HepG2 (cell line): ENCODE measurements around the gene KIF6. TPM values are rescaled to one million over a fixed set of nuclear protein-coding genes. Genes with fewer than 3 reads are reported as not detected.

ENCODE experiments used
- ASH2L ChIP-seq: fragments of 300-600, 200-600 bp; sonication (generic); IDR thresholded peaks from 2 replicates; pipeline ENCODE4 v1.7.0; 2017; ENCODE audit warnings: low read depth, mild to moderate bottlenecking, moderate library complexity, mixed read lengths, low read length; ENCODE audit not compliant: insufficient read length
- CEBPB ChIP-seq: IDR thresholded peaks from 2 replicates; pipeline ENCODE4 v1.6.1; 2011; ENCODE audit warnings: low read depth, low read length, improper control_type of control experiment, borderline replicate concordance
- ELF3 ChIP-seq: IDR thresholded peaks from 2 replicates; pipeline ENCODE4 v1.6.1; 2016; ENCODE audit warnings: missing genetic modification reagents, missing compliant biosample characterization
- ERF ChIP-seq: IDR thresholded peaks from 2 replicates; pipeline ENCODE4 v1.6.1; 2018; ENCODE audit warnings: missing biosample characterization, missing genetic modification reagents
- GABPA ChIP-seq, 2 experiments: IDR thresholded peaks; 2 replicates each; pipeline ENCODE4 v1.6.1; 2011 to 2016; ENCODE audit warnings: low read depth in 2 of 2, low read length in 1 of 2, missing biosample characterization in 1 of 2, missing genetic modification characterization in 1 of 2
- HNRNPLL ChIP-seq: fragments of 200-400 bp; formaldehyde crosslinking; IDR thresholded peaks from 2 replicates; pipeline ENCODE4 v1.6.1; 2017; ENCODE audit warnings: mild to moderate bottlenecking, low read depth, low read length; ENCODE audit not compliant: poor library complexity, severe bottlenecking
- IKZF4 ChIP-seq: sonication (generic); formaldehyde crosslinking; IDR thresholded peaks from 2 replicates; pipeline ENCODE4 v1.5.1; 2020; ENCODE audit warnings: borderline replicate concordance, mild to moderate bottlenecking, low read depth, missing genetic modification reagents; ENCODE audit errors: not compliant biosample characterization
- KDM2A ChIP-seq: sonication (generic); formaldehyde crosslinking; IDR thresholded peaks from 2 replicates; pipeline ENCODE4 v1.4.0; 2020; ENCODE audit warnings: low read depth, missing genetic modification reagents, borderline replicate concordance
- LCORL ChIP-seq, 2 experiments: fragments of 450-650 bp in 1 of 2; sonication (generic) in 1 of 2; formaldehyde crosslinking in 1 of 2; IDR thresholded peaks; 2 replicates each; pipeline versions ENCODE4 v1.5.0 to v1.6.1; 2017 to 2020; ENCODE audit warnings: antibody characterized with exemption in 1 of 2, missing genetic modification reagents in 1 of 2
- MTA1 ChIP-seq: sonication (generic); formaldehyde crosslinking; IDR thresholded peaks from 2 replicates; pipeline ENCODE4 v1.4.0; 2020; ENCODE audit warnings: missing genetic modification reagents, mild to moderate bottlenecking, borderline replicate concordance
- NCOA5 ChIP-seq: sonication (generic); formaldehyde crosslinking; IDR thresholded peaks from 2 replicates; pipeline ENCODE4 v1.4.0; 2020; ENCODE audit warnings: missing genetic modification reagents
- RXRB ChIP-seq: IDR thresholded peaks from 2 replicates; pipeline ENCODE4 v1.6.1; 2016; ENCODE audit warnings: borderline replicate concordance, missing genetic modification reagents, missing compliant biosample characterization
- TBX2 ChIP-seq: sonication (generic); formaldehyde crosslinking; IDR thresholded peaks from 2 replicates; pipeline ENCODE4 v1.5.0; 2020; ENCODE audit warnings: missing genetic modification reagents, mild to moderate bottlenecking, borderline replicate concordance
- THAP11 ChIP-seq: IDR thresholded peaks from 2 replicates; pipeline ENCODE4 v1.6.1; 2016; ENCODE audit warnings: missing biosample characterization, missing genetic modification reagents
- ZMYM4 ChIP-seq: sonication (generic); formaldehyde crosslinking; IDR thresholded peaks from 2 replicates; pipeline ENCODE4 v1.8.1; 2023; ENCODE audit warnings: mild to moderate bottlenecking, missing genetic modification reagents
- ZNF598 ChIP-seq: sonication (generic); formaldehyde crosslinking; IDR thresholded peaks from 2 replicates; pipeline ENCODE4 v1.5.1; 2020; ENCODE audit warnings: mild to moderate bottlenecking, missing genetic modification reagents, borderline replicate concordance
- ZNF792 ChIP-seq: IDR thresholded peaks from 2 replicates; pipeline ENCODE4 v1.6.1; 2016
- polyA plus RNA-seq, 8 experiments: library from polyadenylated mRNA; depleted of rRNA in 3 of 8; stranded (reverse) in 7 of 8; unstranded in 1 of 8; fragments of >200 nt; fragmentation: Illumina TruSeq in 4 of 8; extraction: Trizol in 4 of 8; gene quantifications; 2 replicates each; pipeline versions ENCODE4 v1.2.1 to v1.2.3, GENCODE V29; 2011 to 2016; ENCODE audit warnings: low read depth in 4 of 8, missing spikeins in 1 of 8, mixed read lengths in 1 of 8; ENCODE audit not compliant: insufficient read depth in 1 of 8
- total RNA-seq, 5 experiments: library from RNA; depleted of rRNA; stranded (reverse); fragments of >200 nt; fragmentation: Illumina TruSeq; extraction: Trizol; gene quantifications; 2 replicates each; pipeline ENCODE4 v1.2.3, GENCODE V29; 2016; ENCODE audit warnings: low read depth in 1 of 5
- TF ChIP-seq, protein P1 (sequence below): sonication (generic); formaldehyde crosslinking; IDR thresholded peaks from 2 replicates; pipeline ENCODE4 v1.4.0; 2020; ENCODE audit warnings: missing genetic modification reagents, borderline replicate concordance
- TF ChIP-seq, protein P2 (sequence below): sonication (generic); formaldehyde crosslinking; IDR thresholded peaks from 2 replicates; pipeline ENCODE4 v1.5.0; 2020; ENCODE audit warnings: missing genetic modification reagents
- TF ChIP-seq, protein P3 (sequence below): sonication (generic); formaldehyde crosslinking; IDR thresholded peaks from 2 replicates; pipeline ENCODE4 v1.4.0; 2020; ENCODE audit warnings: missing genetic modification reagents
- TF ChIP-seq, protein P4 (sequence below): sonication (generic); formaldehyde crosslinking; conservative IDR thresholded peaks from 2 replicates; pipeline ENCODE4 v1.4.0; 2020; ENCODE audit warnings: missing genetic modification reagents

KIF6 gene
- total and polyA plus RNA-seq, 2 of the 13 experiments (the other 11 are each of a cell fraction or from before 2014, with no cell fraction given): 0.04 to 0.27 TPM

DNA sequence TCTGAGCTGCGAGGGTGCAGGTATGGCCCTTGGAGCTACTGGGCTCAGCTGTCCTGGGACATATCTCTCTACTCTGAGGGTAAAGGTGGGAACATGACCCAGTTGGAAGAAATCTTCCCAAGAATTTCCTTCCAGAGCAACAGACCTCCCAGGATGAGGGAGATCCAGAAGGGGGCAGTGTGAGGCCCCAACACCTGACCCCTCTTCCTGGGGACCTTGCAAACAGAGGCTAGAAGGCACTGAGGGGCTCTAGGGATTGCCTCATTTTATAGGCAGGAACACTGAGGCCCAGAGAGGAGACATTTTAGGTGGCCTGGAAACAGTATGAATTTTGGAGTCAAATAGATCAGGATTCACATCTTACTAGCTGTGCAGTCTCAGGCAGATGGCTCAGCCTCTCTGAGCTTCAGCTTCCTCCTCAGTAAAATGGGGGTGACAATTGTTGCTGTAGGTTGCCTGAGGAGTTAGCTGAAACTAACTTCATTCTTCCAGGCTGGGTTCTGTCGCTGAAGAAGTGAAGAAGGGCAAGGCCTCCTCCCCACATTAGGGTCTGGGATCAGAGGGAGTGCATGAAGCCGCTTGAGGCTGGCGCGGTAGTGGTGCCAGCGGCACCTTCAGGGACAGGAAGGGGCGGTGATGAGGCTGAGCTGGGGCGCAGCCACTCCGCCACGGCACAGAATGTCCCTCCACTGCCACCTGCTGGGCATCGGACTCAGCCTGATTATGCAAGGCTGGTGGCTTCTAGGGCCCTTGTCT lies 422.4 kb downstream of the KIF6 start (continued):
- TF ChIP-seq TBX2 (CRISPR knock-in tag): peak; percentile 30; the same call in 1 of the 2 replicates
- TF ChIP-seq, protein P1, sequence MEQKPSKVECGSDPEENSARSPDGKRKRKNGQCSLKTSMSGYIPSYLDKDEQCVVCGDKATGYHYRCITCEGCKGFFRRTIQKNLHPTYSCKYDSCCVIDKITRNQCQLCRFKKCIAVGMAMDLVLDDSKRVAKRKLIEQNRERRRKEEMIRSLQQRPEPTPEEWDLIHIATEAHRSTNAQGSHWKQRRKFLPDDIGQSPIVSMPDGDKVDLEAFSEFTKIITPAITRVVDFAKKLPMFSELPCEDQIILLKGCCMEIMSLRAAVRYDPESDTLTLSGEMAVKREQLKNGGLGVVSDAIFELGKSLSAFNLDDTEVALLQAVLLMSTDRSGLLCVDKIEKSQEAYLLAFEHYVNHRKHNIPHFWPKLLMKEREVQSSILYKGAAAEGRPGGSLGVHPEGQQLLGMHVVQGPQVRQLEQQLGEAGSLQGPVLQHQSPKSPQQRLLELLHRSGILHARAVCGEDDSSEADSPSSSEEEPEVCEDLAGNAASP (CRISPR knock-in tag): 0 out of 2 replicates have a peak, but pooled peaks have one; percentile 39
- TF ChIP-seq CEBPB: peak; percentile 90
- 0 out of 2 replicates have a peak, but pooled peaks have one; percentile 21 for TF ChIP-seq THAP11 (CRISPR knock-in tag)
- peak; percentile 43 for TF ChIP-seq HNRNPLL
- TF ChIP-seq ZMYM4 (CRISPR knock-in tag): 0 out of 2 replicates have a peak, but pooled peaks have one; percentile 16
- TF ChIP-seq ZNF792: peak; percentile 50; the same call in 1 of the 2 replicates
- TF ChIP-seq LCORL (IDR thresholded peaks at IDR 0.05): no peak
- TF ChIP-seq LCORL (CRISPR knock-in tag; IDR thresholded peaks at IDR 0.05): 0 out of 2 replicates have a peak, but pooled peaks have one; percentile 47
- peak; percentile 47; the same call in 1 of the 2 replicates for TF ChIP-seq ERF (CRISPR knock-in tag)
- TF ChIP-seq KDM2A (CRISPR knock-in tag): peak; percentile 74
- TF ChIP-seq, protein P2, sequence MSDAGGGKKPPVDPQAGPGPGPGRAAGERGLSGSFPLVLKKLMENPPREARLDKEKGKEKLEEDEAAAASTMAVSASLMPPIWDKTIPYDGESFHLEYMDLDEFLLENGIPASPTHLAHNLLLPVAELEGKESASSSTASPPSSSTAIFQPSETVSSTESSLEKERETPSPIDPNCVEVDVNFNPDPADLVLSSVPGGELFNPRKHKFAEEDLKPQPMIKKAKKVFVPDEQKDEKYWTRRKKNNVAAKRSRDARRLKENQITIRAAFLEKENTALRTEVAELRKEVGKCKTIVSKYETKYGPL: peak; percentile 87; the same call in 1 of the 2 replicates
- TF ChIP-seq ASH2L: no peak
- peak; percentile 38; the same call in 1 of the 2 replicates for TF ChIP-seq RXRB (CRISPR knock-in tag)
- 0 out of 2 replicates have a peak, but pooled peaks have one; percentile 38 for TF ChIP-seq ZNF598 (CRISPR knock-in tag)
- TF ChIP-seq, protein P3, sequence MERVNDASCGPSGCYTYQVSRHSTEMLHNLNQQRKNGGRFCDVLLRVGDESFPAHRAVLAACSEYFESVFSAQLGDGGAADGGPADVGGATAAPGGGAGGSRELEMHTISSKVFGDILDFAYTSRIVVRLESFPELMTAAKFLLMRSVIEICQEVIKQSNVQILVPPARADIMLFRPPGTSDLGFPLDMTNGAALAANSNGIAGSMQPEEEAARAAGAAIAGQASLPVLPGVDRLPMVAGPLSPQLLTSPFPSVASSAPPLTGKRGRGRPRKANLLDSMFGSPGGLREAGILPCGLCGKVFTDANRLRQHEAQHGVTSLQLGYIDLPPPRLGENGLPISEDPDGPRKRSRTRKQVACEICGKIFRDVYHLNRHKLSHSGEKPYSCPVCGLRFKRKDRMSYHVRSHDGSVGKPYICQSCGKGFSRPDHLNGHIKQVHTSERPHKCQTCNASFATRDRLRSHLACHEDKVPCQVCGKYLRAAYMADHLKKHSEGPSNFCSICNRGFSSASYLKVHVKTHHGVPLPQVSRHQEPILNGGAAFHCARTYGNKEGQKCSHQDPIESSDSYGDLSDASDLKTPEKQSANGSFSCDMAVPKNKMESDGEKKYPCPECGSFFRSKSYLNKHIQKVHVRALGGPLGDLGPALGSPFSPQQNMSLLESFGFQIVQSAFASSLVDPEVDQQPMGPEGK (CRISPR knock-in tag): 0 out of 2 replicates have a peak, but pooled peaks have one; percentile 17
- no peak for TF ChIP-seq MTA1
- TF ChIP-seq ELF3 (CRISPR knock-in tag): 0 out of 2 replicates have a peak, but pooled peaks have one; percentile 18
- no peak for TF ChIP-seq GABPA (IDR thresholded peaks at IDR 0.05; ENCODE audit: low read depth, low read length)
- TF ChIP-seq GABPA (CRISPR knock-in tag; IDR thresholded peaks at IDR 0.05; ENCODE audit: low read depth): 0 out of 2 replicates have a peak, but pooled peaks have one; percentile 31
- no peak for TF ChIP-seq IKZF4
- TF ChIP-seq NCOA5 (CRISPR knock-in tag): no peak
- TF ChIP-seq, protein P4, sequence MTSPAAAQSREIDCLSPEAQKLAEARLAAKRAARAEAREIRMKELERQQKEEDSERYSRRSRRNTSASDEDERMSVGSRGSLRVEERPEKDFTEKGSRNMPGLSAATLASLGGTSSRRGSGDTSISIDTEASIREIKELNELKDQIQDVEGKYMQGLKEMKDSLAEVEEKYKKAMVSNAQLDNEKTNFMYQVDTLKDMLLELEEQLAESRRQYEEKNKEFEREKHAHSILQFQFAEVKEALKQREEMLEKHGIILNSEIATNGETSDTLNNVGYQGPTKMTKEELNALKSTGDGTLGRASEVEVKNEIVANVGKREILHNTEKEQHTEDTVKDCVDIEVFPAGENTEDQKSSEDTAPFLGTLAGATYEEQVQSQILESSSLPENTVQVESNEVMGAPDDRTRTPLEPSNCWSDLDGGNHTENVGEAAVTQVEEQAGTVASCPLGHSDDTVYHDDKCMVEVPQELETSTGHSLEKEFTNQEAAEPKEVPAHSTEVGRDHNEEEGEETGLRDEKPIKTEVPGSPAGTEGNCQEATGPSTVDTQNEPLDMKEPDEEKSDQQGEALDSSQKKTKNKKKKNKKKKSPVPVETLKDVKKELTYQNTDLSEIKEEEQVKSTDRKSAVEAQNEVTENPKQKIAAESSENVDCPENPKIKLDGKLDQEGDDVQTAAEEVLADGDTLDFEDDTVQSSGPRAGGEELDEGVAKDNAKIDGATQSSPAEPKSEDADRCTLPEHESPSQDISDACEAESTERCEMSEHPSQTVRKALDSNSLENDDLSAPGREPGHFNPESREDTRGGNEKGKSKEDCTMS (CRISPR knock-in tag): 0 out of 2 replicates have a peak, but pooled peaks have one; percentile 46
